CD14-positive monocyte (primary cell): ENCODE data around the gene KRT85. TPM values are rescaled to one million over a fixed set of nuclear protein-coding genes. Genes with fewer than 3 reads are reported as not detected.
A peak's percentile ranks its signal among the peaks of the same experiment; 100 is the strongest.

Experiments used
- DNase-seq, 3 donors: peaks; one replicate each; pipeline ENCODE4 v3.0.0-alpha.2; 2011 to 2022
- H2AFZ ChIP-seq: 2 replicates; pipeline ENCODE4 v1.6.0; 2012; ENCODE audit warnings: mild to moderate bottlenecking, low read depth, low read length, inconsistent platforms; ENCODE audit not compliant: insufficient read depth, poor library complexity, severe bottlenecking
- H3K27ac ChIP-seq, 2 donors: 1 replicate in 1 of 2; 2 replicates in 1 of 2; pipeline ENCODE4 v1.5.1; 2012 to 2013; ENCODE audit warnings: low read length in 2 of 2, control low read depth in 1 of 2, inconsistent platforms in 1 of 2, low read depth in 1 of 2, mild to moderate bottlenecking in 1 of 2
- H3K27me3 ChIP-seq, 2 donors: one replicate each; pipeline versions ENCODE4 v1.6.0 to v1.6.1; 2011 to 2013; ENCODE audit warnings: low read length in 2 of 2; ENCODE audit not compliant: control insufficient read depth in 2 of 2, insufficient read depth in 2 of 2
- H3K36me3 ChIP-seq, 2 donors: replicated peaks in 1 of 2; 1 replicate in 1 of 2; 2 replicates in 1 of 2; pipeline versions ENCODE4 v1.5.1 to v1.6.1; 2012 to 2013; ENCODE audit warnings: low read length in 2 of 2, control low read depth in 1 of 2, inconsistent platforms in 1 of 2, mild to moderate bottlenecking in 1 of 2; ENCODE audit not compliant: insufficient read depth in 2 of 2, control insufficient read depth in 1 of 2
- H3K4me1 ChIP-seq, 2 donors: 1 replicate in 1 of 2; 2 replicates in 1 of 2; pipeline versions ENCODE4 v1.5.1 to v1.6.1; 2012 to 2013; ENCODE audit warnings: low read length in 2 of 2, control low read depth in 1 of 2, inconsistent platforms in 1 of 2, mild to moderate bottlenecking in 1 of 2, moderate library complexity in 1 of 2; ENCODE audit not compliant: insufficient read depth in 2 of 2, control insufficient read depth in 1 of 2
- H3K4me2 ChIP-seq: replicated peaks from 2 replicates; pipeline ENCODE3; 2012; ENCODE audit warnings: low read length, moderate library complexity, mild to moderate bottlenecking; ENCODE audit not compliant: poor library complexity, severe bottlenecking; ENCODE audit errors: extremely low read depth
- H3K4me3 ChIP-seq, 3 experiments: fragments of 200-600 bp in 1 of 3; sonication (generic) in 1 of 3; replicated peaks in 1 of 3; 1 replicate in 2 of 3; 2 replicates in 1 of 3; pipeline ENCODE4 v1.5.1; 2011 to 2013; ENCODE audit warnings: low read length in 3 of 3, mild to moderate bottlenecking in 3 of 3, control low read depth in 2 of 3, low read depth in 2 of 3, inconsistent platforms in 1 of 3, moderate library complexity in 1 of 3
- H3K79me2 ChIP-seq: 2 replicates; pipeline ENCODE4 v1.6.0; 2012; ENCODE audit warnings: mild to moderate bottlenecking, control low read depth, inconsistent platforms, low read length, moderate library complexity; ENCODE audit not compliant: insufficient read depth
- H3K9ac ChIP-seq: 2 replicates; pipeline ENCODE4 v1.6.0; 2017; ENCODE audit warnings: low read length, mild to moderate bottlenecking; ENCODE audit not compliant: insufficient read depth, poor library complexity, severe bottlenecking
- H3K9me3 ChIP-seq, 2 donors: replicated peaks in 1 of 2; 1 replicate in 1 of 2; 2 replicates in 1 of 2; pipeline versions ENCODE4 v1.5.1 to v1.6.1; 2012 to 2013; ENCODE audit warnings: low read length in 2 of 2, control low read depth in 1 of 2; ENCODE audit not compliant: control insufficient read depth in 1 of 2, insufficient read depth in 1 of 2
- H4K20me1 ChIP-seq: 2 replicates; pipeline ENCODE4 v1.6.0; 2012; ENCODE audit warnings: mild to moderate bottlenecking, low read length, control low read depth, moderate library complexity; ENCODE audit not compliant: insufficient read depth
- H3K27ac Mint-ChIP-seq, 7 donors: one replicate each; pipeline ENCODE4 v1.8.0; 2020; ENCODE audit warnings: mild to moderate bottlenecking in 7 of 7, mixed read lengths in 7 of 7, moderate library complexity in 6 of 7, inconsistent platforms in 2 of 7
- H3K27me3 Mint-ChIP-seq, 3 donors: one replicate each; pipeline ENCODE4 v1.8.0; 2021 to 2022; ENCODE audit warnings: low read depth in 3 of 3, mild to moderate bottlenecking in 3 of 3, mixed read lengths in 3 of 3, moderate library complexity in 3 of 3, inconsistent platforms in 1 of 3
- H3K36me3 Mint-ChIP-seq, 2 donors: one replicate each; pipeline ENCODE4 v1.8.0; 2020; ENCODE audit warnings: mixed read lengths in 2 of 2, inconsistent platforms in 1 of 2, mild to moderate bottlenecking in 1 of 2
- H3K4me1 Mint-ChIP-seq: one replicate; pipeline ENCODE4 v1.8.0; 2020; ENCODE audit warnings: mild to moderate bottlenecking, mixed read lengths
- H3K4me3 Mint-ChIP-seq, 2 donors: one replicate each; pipeline ENCODE4 v1.8.0; 2020; ENCODE audit warnings: mild to moderate bottlenecking in 2 of 2, mixed read lengths in 2 of 2, moderate library complexity in 1 of 2
- H3K9me3 Mint-ChIP-seq, 7 donors: one replicate each; pipeline ENCODE4 v1.8.0; 2020 to 2022; ENCODE audit warnings: mixed read lengths in 7 of 7, mild to moderate bottlenecking in 6 of 7, moderate library complexity in 6 of 7, inconsistent platforms in 2 of 7
- WGBS: methylation state at CpG from one replicate; pipeline ENCODE4 v1.1.5; 2013; ENCODE audit warnings: missing lambda C conversion rate; ENCODE audit not compliant: insufficient coverage; 5-methylcytosine and 5-hydroxymethylcytosine counted together
- intact Hi-C, 2 donors: fragments of 100-400 bp; cut with micrococcal nuclease; formaldehyde crosslinking; loops; one replicate each; pipeline versions ENCODE4 v1.15.0 to v1.15.1; 2023
- polyA minus RNA-seq: library from RNA; depleted of rRNA, polyadenylated mRNA; stranded (reverse); fragments of >200 nt; gene quantifications from 2 replicates; pipeline ENCODE4 v1.2.3, GENCODE V29; 2012
- polyA plus RNA-seq, 3 donors: library from polyadenylated mRNA; depleted of rRNA in 1 of 3; unstranded in 2 of 3; stranded (reverse) in 1 of 3; fragments of 300-500 nt in 2 of 3; fragments of >200 nt in 1 of 3; fragmentation: Illumina TruSeq in 2 of 3; gene quantifications; 1 replicate in 2 of 3; 2 replicates in 1 of 3; pipeline ENCODE4 v1.2.3, GENCODE V29; 2012 to 2021
- total RNA-seq, 12 experiments: library from RNA in 1 of 12; stranded (reverse) in 1 of 12; fragments of 120-200 nt in 1 of 12; gene quantifications; one replicate each; pipeline ENCODE4 v1.2.4 and lab custom pipeline; 2013 to 2026; ENCODE audit warnings: mixed read lengths in 6 of 12, inconsistent platforms in 1 of 12
- TF ChIP-seq, protein P1 (sequence below): fragments of 200-600 bp; IDR thresholded peaks from one replicate; pipeline ENCODE4 v1.8.0; 2022; ENCODE audit warnings: antibody characterized with exemption, mild to moderate bottlenecking

Gene KRT85
- total RNA-seq (2013): not detected
- polyA plus RNA-seq (not detected), polyA minus RNA-seq (not detected in 2 replicates), total RNA-seq (lab: John Stamatoyannopoulos, UW) (0 to 0.60 (median 0) reads per million in 11 experiments)

- TF ChIP-seq, protein P1, sequence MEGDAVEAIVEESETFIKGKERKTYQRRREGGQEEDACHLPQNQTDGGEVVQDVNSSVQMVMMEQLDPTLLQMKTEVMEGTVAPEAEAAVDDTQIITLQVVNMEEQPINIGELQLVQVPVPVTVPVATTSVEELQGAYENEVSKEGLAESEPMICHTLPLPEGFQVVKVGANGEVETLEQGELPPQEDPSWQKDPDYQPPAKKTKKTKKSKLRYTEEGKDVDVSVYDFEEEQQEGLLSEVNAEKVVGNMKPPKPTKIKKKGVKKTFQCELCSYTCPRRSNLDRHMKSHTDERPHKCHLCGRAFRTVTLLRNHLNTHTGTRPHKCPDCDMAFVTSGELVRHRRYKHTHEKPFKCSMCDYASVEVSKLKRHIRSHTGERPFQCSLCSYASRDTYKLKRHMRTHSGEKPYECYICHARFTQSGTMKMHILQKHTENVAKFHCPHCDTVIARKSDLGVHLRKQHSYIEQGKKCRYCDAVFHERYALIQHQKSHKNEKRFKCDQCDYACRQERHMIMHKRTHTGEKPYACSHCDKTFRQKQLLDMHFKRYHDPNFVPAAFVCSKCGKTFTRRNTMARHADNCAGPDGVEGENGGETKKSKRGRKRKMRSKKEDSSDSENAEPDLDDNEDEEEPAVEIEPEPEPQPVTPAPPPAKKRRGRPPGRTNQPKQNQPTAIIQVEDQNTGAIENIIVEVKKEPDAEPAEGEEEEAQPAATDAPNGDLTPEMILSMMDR: no peak
- Histone ChIP-seq H3K9ac (no peak within 1 kb of the TSS), H3K27ac (no peak within 1 kb of the TSS), H3K4me1 (no peaks in the 10 kb centered on the region), H3K27me3 (no peaks in the 10 kb centered on the region), H3K9me3 (no peaks in the 10 kb centered on the region), H2AFZ (no peak within 1 kb of the TSS), H3K4me3 (no peak within 1 kb of the TSS), H3K36me3 (no peaks in the 10 kb centered on the region), H4K20me1 (no peaks in the 10 kb centered on the region), H3K79me2 (no peaks in the 10 kb centered on the region), H3K4me2 (no peak within 1 kb of the TSS)
- peaks cover 8 to 17% (median 9%) of the 10 kb centered on the region in 3 donors for H3K27me3 Mint-ChIP-seq
- H3K4me3 Mint-ChIP-seq: no peak within 1 kb of the TSS
- no peaks in the 10 kb centered on the region for H3K9me3 Mint-ChIP-seq
- DNase-seq: no peak
- 87% methylated on average over 36 of the region's 42 CpGs for WGBS
- H3K27ac Mint-ChIP-seq: peak within 1 kb of the TSS in 2 of 7 donors; percentile 15 to 37
- intact Hi-C loops: no loop called here
- no peaks in the 10 kb centered on the region for H3K4me1 Mint-ChIP-seq
- no peaks in the 10 kb centered on the region for H3K36me3 Mint-ChIP-seq
Measured at GRCh38 chr12:52366738-52367485, at the start of gene KRT85. TSS of gene KRT85 (minus strand) at chr12:52367481. CDS start at chr12:52367405, 76 bp downstream.

GRCh38 chr12:52416795-52417194, 49.5 kb upstream of the KRT85 start:
- TF ChIP-seq, protein P1: no peak
- Histone ChIP-seq H3K9me3 (no peaks in the 10 kb centered on the region), H3K79me2 (no peaks in the 10 kb centered on the region), H2AFZ (no peak overlapping the region), H3K27me3 (no peaks in the 10 kb centered on the region), H3K4me2 (no peak overlapping the region), H3K36me3 (no peaks in the 10 kb centered on the region), H3K9ac (no peak overlapping the region), H4K20me1 (no peaks in the 10 kb centered on the region), H3K27ac (no peak overlapping the region), H3K4me3 (no peak overlapping the region), H3K4me1 (no peaks in the 10 kb centered on the region)
- H3K9me3 Mint-ChIP-seq: peaks cover 0 to 3% (median 0%) of the 10 kb centered on the region in 7 donors
- intact Hi-C loops: no loop called here
- 100% methylated on average over 1 of the region's 1 CpG for WGBS
- no peak overlapping the region for H3K4me3 Mint-ChIP-seq
- H3K36me3 Mint-ChIP-seq: no peaks in the 10 kb centered on the region
- H3K27ac Mint-ChIP-seq: no peak overlapping the region
- peaks cover 8 to 13% (median 10%) of the 10 kb centered on the region in 3 donors for H3K27me3 Mint-ChIP-seq
- no peak for DNase-seq
- peaks cover 4% of the 10 kb centered on the region for H3K4me1 Mint-ChIP-seq
